Measurements from ENCODE around the gene DOK5.

- TF ChIP-seq CTCF (conservative IDR thresholded peaks at IDR 0.05) (no peak), ZFX (IDR thresholded peaks at IDR 0.05) (no peak)
Observed at GRCh38 chr20:54620611-54621010, 145.2 kb downstream of the DOK5 start.
